ENCODE data around the gene ARCN1. TPM values are rescaled to one million over a fixed set of nuclear protein-coding genes. Genes with fewer than 3 reads are reported as not detected.
A peak's percentile ranks its signal among the peaks of the same experiment; 100 is the strongest.

ARCN1 gene
- total RNA-seq, 1 donor, result 210 TPM

GRCh38 chr11:118618115-118618990 is 46.1 kb downstream of the ARCN1 start:
- H3K4me3 ChIP-seq (ENCODE audit: low read depth, low read length), result peak overlapping the region; percentile 32
- no peak for TF ChIP-seq CTCF (IDR thresholded peaks at IDR 0.05; ENCODE audit: insufficient read depth, low read length)
- peak; percentile 89 for DNase-seq (ENCODE audit: low read depth)

GRCh38 chr11:118618991-118619375 is 46.8 kb downstream of the ARCN1 start:
- peak overlapping the region; percentile 4 for H3K4me3 ChIP-seq (ENCODE audit: low read depth, low read length)
- TF ChIP-seq CTCF (IDR thresholded peaks at IDR 0.05; ENCODE audit: insufficient read depth, low read length), result no peak
- peak; percentile 93 for DNase-seq (ENCODE audit: low read depth)

- H3K4me3 ChIP-seq (ENCODE audit: low read depth, low read length), result peak overlapping the region; percentile 32
Observed at GRCh38 chr11:118619444-118620197, 47.4 kb downstream of the ARCN1 start.

GRCh38 chr11:118620529-118621070 is 48.4 kb downstream of the ARCN1 start:
- H3K4me3 ChIP-seq (ENCODE audit: low read depth, low read length), result peak overlapping the region; percentile 70
- no peak for DNase-seq (ENCODE audit: low read depth)
- TF ChIP-seq CTCF (IDR thresholded peaks at IDR 0.05; ENCODE audit: insufficient read depth, low read length), result no peak

More at GRCh38 chr11:118619444-118620197, 47.4 kb downstream of the ARCN1 start:
- DNase-seq (ENCODE audit: low read depth), result peak; percentile 97
- TF ChIP-seq CTCF (IDR thresholded peaks at IDR 0.05; ENCODE audit: insufficient read depth, low read length), result no peak

GRCh38 chr11:118621071-118621783 is 49.0 kb downstream of the ARCN1 start:
- DNase-seq (ENCODE audit: low read depth), result peak; percentile 81
- H3K4me3 ChIP-seq (ENCODE audit: low read depth, low read length), result peak overlapping the region; percentile 70
- TF ChIP-seq CTCF (IDR thresholded peaks at IDR 0.05; ENCODE audit: insufficient read depth, low read length), result no peak

GRCh38 chr11:118621784-118622375 is 49.7 kb downstream of the ARCN1 start:
- peak overlapping the region; percentile 70 for H3K4me3 ChIP-seq (ENCODE audit: low read depth, low read length)
- TF ChIP-seq CTCF (IDR thresholded peaks at IDR 0.05; ENCODE audit: insufficient read depth, low read length), result no peak
- no peak for DNase-seq (ENCODE audit: low read depth)

Data from fibroblast of the aortic adventitia (primary cell).